B cell (primary cell): ENCODE data around the gene ISCU. TPM values are rescaled to one million over a fixed set of nuclear protein-coding genes. Genes with fewer than 3 reads are reported as not detected.

Experiments
- ATAC-seq: fragments of 200-7000 bp; cut with Tn5 transposase; one replicate; pipeline ENCODE4 v1.10.0; 2021; ENCODE audit warnings: low read depth, mild to moderate bottlenecking, moderate number of reproducible peaks, moderate library complexity
- CTCF ChIA-PET: fragments of 350-600 bp; sonication (Branson Sonifier 250); formaldehyde crosslinking; loops from one replicate; lab custom pipeline; 2021; ENCODE audit warnings: antibody characterized with exemption, inconsistent platforms; lab: Charles Lee
- POLR2A ChIA-PET: fragments of 350-600 bp; sonication (Branson Sonifier 250); formaldehyde crosslinking; loops from one replicate; lab custom pipeline; 2021; ENCODE audit warnings: antibody characterized with exemption; lab: Charles Lee
- DNase-seq: peaks from one replicate; pipeline ENCODE4 v3.0.0; 2013
- H2AFZ ChIP-seq: 2 replicates; pipeline ENCODE4 v1.6.1; 2012; ENCODE audit warnings: mild to moderate bottlenecking, low read depth, low read length; ENCODE audit not compliant: insufficient read depth, poor library complexity, severe bottlenecking
- H3K27ac ChIP-seq, 2 donors: 1 replicate in 1 of 2; 2 replicates in 1 of 2; pipeline ENCODE4 v1.5.1; 2012 to 2013; ENCODE audit warnings: low read length in 2 of 2, mild to moderate bottlenecking in 2 of 2, moderate library complexity in 1 of 2
- H3K27me3 ChIP-seq, 4 experiments: fragments of 200-600 bp in 1 of 4; sonication (generic) in 1 of 4; replicated peaks in 1 of 4; 1 replicate in 2 of 4; 2 replicates in 2 of 4; pipeline versions ENCODE4 v1.6.1 to v1.7.0; 2013 to 2016; ENCODE audit warnings: low read length in 3 of 4, mild to moderate bottlenecking in 2 of 4, mixed read lengths in 1 of 4, moderate library complexity in 1 of 4; ENCODE audit not compliant: insufficient read depth in 4 of 4, control insufficient read depth in 3 of 4; ENCODE audit errors: control extremely low read depth in 1 of 4
- H3K36me3 ChIP-seq, 2 experiments: replicated peaks in 1 of 2; 1 replicate in 1 of 2; 2 replicates in 1 of 2; pipeline versions ENCODE4 v1.6.1 to v1.7.1; 2013; ENCODE audit warnings: low read length in 1 of 2; ENCODE audit not compliant: insufficient read depth in 2 of 2, control insufficient read depth in 1 of 2; ENCODE audit errors: control extremely low read depth in 1 of 2, extremely low read depth in 1 of 2
- H3K4me1 ChIP-seq, 2 donors: fragments of 200-600 bp in 1 of 2; sonication (generic) in 1 of 2; 1 replicate in 1 of 2; 2 replicates in 1 of 2; pipeline versions ENCODE4 v1.5.1 to v1.6.1; 2013 to 2017; ENCODE audit warnings: low read length in 2 of 2; ENCODE audit not compliant: control insufficient read depth in 2 of 2, insufficient read depth in 2 of 2
- H3K4me2 ChIP-seq: replicated peaks from 2 replicates; pipeline ENCODE3; 2012; ENCODE audit warnings: mild to moderate bottlenecking, low read depth, low read length; ENCODE audit not compliant: poor library complexity, severe bottlenecking
- H3K4me3 ChIP-seq, 5 experiments: fragments of 200-600 bp in 1 of 5; sonication (generic) in 1 of 5; 1 replicate in 3 of 5; 2 replicates in 2 of 5; pipeline versions ENCODE4 v1.5.1 to v1.7.0; 2011 to 2016; ENCODE audit warnings: low read length in 4 of 5, mild to moderate bottlenecking in 4 of 5, low read depth in 2 of 5, control low read depth in 1 of 5, moderate library complexity in 1 of 5; ENCODE audit not compliant: insufficient read depth in 1 of 5; ENCODE audit errors: control extremely low read depth in 1 of 5, extremely low read depth in 1 of 5
- H3K79me2 ChIP-seq: fragments of 200-600 bp; sonication (generic); one replicate; pipeline ENCODE4 v1.6.0; 2016; ENCODE audit warnings: low read length; ENCODE audit not compliant: control insufficient read depth, insufficient read depth
- H3K9ac ChIP-seq: fragments of 200-600 bp; sonication (generic); 2 replicates; pipeline ENCODE4 v1.6.1; 2017; ENCODE audit warnings: mild to moderate bottlenecking, low read length, moderate library complexity
- H3K9me3 ChIP-seq, 3 donors: one replicate each; pipeline versions ENCODE4 v1.6.1 to v1.7.1; 2013; ENCODE audit warnings: low read length in 2 of 3; ENCODE audit not compliant: control insufficient read depth in 2 of 3, insufficient read depth in 1 of 3; ENCODE audit errors: control extremely low read depth in 1 of 3
- H4K20me1 ChIP-seq: 2 replicates; pipeline ENCODE4 v1.6.0; 2012; ENCODE audit warnings: mild to moderate bottlenecking, low read length; ENCODE audit not compliant: insufficient read depth, control insufficient read depth, poor library complexity, severe bottlenecking
- H3K27ac Mint-ChIP-seq: one replicate; pipeline ENCODE4 v1.8.0; 2021; ENCODE audit warnings: mixed read lengths
- H3K27me3 Mint-ChIP-seq: one replicate; pipeline ENCODE4 v1.8.0; 2021; ENCODE audit warnings: mixed read lengths
- H3K4me1 Mint-ChIP-seq: one replicate; pipeline ENCODE4 v1.8.0; 2021; ENCODE audit warnings: mixed read lengths
- H3K4me3 Mint-ChIP-seq: one replicate; pipeline ENCODE4 v1.8.0; 2021; ENCODE audit warnings: mixed read lengths
- H3K9me3 Mint-ChIP-seq: one replicate; pipeline ENCODE4 v1.8.0; 2022; ENCODE audit warnings: mixed read lengths; ENCODE audit not compliant: insufficient read depth
- CTCF ChIP-seq: fragments of 200-600 bp; IDR thresholded peaks from one replicate; pipeline ENCODE4 v1.8.0; 2022; ENCODE audit warnings: antibody characterized with exemption, mild to moderate bottlenecking
- EZH2 ChIP-seq: IDR thresholded peaks from 2 replicates; pipeline ENCODE4 v1.6.1; 2012; ENCODE audit warnings: borderline replicate concordance, low read depth, mild to moderate bottlenecking, moderate library complexity, low read length; ENCODE audit not compliant: insufficient read depth, poor library complexity, severe bottlenecking
- WGBS: methylation state at CpG from one replicate; pipeline ENCODE4 v1.1.5; 2013; ENCODE audit warnings: missing lambda C conversion rate; ENCODE audit not compliant: insufficient coverage; 5-methylcytosine and 5-hydroxymethylcytosine counted together
- intact Hi-C: fragments of 100-400 bp; cut with micrococcal nuclease; formaldehyde crosslinking; loops from one replicate; pipeline ENCODE4 v1.10.0; 2022
- polyA plus RNA-seq: library from polyadenylated mRNA; depleted of rRNA; stranded (reverse); fragments of >200 nt; gene quantifications from 2 replicates; pipeline ENCODE4 v1.2.3, GENCODE V29; 2012
- total RNA-seq, 2 donors: library from RNA; stranded (reverse); fragments of 120-200 nt in 1 of 2; gene quantifications; 1 replicate in 1 of 2; 2 replicates in 1 of 2; pipeline versions ENCODE4 v1.2.3 to v1.2.4, GENCODE V29; 2013 to 2022

The ISCU gene
- total and polyA plus RNA-seq, 2 donors (not counting 1 experiment from before 2014, with no cell fraction given), result 173 to 209 TPM

GRCh38 chr12:108595711-108596647 is 33.6 kb downstream of the ISCU start:
- Histone ChIP-seq H3K9me3 (no peaks in the 10 kb centered on the region), H3K4me2 (no peak overlapping the region), H3K4me1 (no peaks in the 10 kb centered on the region), H3K4me3 (no peak overlapping the region), H4K20me1 (no peaks in the 10 kb centered on the region), H3K27ac (no peak overlapping the region), H3K27me3 (no peaks in the 10 kb centered on the region), H2AFZ (no peak overlapping the region), H3K79me2 (no peaks in the 10 kb centered on the region), H3K36me3 (no peaks in the 10 kb centered on the region), H3K9ac (no peak overlapping the region)
- H3K27ac Mint-ChIP-seq, result no peak overlapping the region
- DNase-seq (no peak), ATAC-seq (no peak)
- no peaks in the 10 kb centered on the region for H3K27me3 Mint-ChIP-seq
- CTCF ChIA-PET, result interaction anchor here (0.6 to 1.8 kb wide), 2 partner anchors 22 to 354 kb away, joined by 4 to 6 read pairs; no protein-coding TSS in a partner anchor
- POLR2A ChIA-PET, result interaction anchor here (0.6 kb wide), 1 partner anchor 97 kb away, joined by 5 read pairs; no protein-coding TSS in a partner anchor
- no peaks in the 10 kb centered on the region for H3K9me3 Mint-ChIP-seq
- 93% methylated on average over 17 of the region's 17 CpGs for WGBS
- TF ChIP-seq CTCF, result no peak
- TF ChIP-seq EZH2, result no peak
- H3K4me3 Mint-ChIP-seq, result no peak overlapping the region
- no peaks in the 10 kb centered on the region for H3K4me1 Mint-ChIP-seq
- intact Hi-C loops, result no loop called here
